ENCODE measurements around the gene PJA2.

PJA2 gene

DNA sequence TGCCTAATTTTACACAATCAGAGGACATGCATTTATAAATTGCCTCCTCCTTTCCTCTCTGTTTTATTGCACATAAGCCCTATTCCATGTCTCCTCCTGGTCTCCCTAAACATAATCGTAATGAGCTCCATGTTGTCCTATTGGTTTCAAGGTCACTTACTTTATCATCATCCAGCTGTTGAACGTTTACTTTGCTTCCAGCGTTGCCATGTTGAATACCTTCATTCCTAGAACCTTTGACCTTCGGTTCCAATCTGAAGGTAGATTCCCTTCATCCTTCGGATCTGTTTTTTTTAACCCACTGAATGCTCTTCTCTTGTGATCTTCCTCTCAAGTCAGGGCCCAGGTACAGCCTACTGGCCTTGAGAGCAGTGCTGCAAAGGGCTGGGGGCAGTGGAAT, 84.3 kb downstream of the PJA2 start:
- TF ChIP-seq, protein P1, sequence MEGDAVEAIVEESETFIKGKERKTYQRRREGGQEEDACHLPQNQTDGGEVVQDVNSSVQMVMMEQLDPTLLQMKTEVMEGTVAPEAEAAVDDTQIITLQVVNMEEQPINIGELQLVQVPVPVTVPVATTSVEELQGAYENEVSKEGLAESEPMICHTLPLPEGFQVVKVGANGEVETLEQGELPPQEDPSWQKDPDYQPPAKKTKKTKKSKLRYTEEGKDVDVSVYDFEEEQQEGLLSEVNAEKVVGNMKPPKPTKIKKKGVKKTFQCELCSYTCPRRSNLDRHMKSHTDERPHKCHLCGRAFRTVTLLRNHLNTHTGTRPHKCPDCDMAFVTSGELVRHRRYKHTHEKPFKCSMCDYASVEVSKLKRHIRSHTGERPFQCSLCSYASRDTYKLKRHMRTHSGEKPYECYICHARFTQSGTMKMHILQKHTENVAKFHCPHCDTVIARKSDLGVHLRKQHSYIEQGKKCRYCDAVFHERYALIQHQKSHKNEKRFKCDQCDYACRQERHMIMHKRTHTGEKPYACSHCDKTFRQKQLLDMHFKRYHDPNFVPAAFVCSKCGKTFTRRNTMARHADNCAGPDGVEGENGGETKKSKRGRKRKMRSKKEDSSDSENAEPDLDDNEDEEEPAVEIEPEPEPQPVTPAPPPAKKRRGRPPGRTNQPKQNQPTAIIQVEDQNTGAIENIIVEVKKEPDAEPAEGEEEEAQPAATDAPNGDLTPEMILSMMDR (IDR thresholded peaks at IDR 0.05) = no peak

DNA sequence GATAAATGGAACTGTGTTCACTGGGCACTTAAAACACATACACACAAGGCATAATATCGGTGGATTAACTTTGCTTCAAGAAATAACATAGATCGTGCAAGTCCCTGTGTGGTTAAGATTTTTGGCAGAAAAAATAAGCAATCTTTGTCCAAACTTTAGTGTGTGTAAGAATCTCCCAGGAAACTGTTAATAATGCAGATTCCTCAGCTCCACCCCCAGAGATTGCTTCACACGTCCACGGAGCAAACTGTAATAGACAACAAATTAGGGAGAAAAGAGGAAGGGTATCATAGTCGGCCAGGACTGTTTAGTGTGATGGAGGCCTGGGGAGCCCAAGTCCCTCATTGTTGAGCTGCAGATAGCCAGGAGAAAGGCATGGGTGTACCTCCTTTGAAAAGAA, 84.8 kb downstream of the PJA2 start:
- TF ChIP-seq, protein P1 (IDR thresholded peaks at IDR 0.05) = no peak

DNA sequence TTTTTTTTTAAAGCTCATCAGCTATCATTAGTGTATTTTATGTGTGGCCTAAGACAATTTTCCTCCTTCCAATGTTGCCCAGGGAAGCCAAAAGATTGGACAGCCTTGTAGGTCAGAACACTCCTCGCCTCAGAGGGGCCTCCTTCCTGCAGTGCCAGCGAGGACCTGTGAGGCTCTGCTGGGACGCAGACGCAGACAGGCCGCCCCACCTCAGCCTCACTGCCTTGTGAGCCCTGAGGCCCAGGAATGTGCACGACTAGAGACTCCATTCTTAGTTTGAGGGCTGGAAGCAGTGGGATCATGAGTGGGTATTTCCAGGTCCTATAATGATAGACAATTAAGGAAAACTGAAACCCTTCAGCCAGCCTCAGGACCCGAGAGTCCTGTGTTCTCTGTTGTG, 85.4 kb downstream of the PJA2 start:
- TF ChIP-seq, protein P1 (IDR thresholded peaks at IDR 0.05) = no peak

DNA sequence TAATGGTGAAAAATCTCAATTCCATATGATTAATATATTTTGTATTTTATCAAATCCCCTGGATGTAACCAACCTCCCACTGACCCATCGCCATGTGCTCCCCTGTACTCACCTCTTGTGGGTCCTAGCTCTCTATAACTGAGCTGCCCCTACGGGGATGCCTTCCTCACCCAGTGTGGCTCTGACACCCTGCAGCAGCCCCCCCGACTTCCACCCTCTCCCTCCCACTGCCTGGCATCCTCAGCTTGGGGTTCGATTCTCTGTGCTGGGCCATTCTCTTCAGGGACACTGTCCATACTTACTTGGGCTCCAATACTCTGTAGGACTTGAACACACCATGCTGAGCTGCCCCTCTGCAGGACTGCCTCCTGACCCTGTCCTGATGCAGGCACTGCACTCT, 87.1 kb downstream of the PJA2 start:
- TF ChIP-seq, protein P1 (IDR thresholded peaks at IDR 0.05) = no peak

DNA sequence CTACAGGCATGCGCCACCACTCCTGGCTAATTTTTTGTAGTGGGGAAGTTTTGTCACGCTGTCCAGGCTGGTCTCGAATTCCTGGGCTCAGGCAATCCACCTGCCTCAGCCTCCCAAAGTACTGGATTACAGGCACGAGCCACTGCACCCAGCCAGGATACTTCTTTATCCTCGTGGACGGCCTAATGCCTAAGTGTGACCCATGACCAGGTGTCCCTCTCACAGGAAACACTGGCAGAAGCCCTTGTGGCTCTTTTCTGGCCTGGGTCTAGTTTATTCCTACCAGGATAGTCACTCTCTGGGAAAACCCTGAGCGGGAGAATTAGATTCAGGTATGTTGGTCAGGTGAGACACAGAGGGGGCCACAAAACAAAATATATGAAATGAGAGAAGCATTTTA, 90.4 kb downstream of the PJA2 start:
- TF ChIP-seq, protein P1 (IDR thresholded peaks at IDR 0.05) = no peak

DNA sequence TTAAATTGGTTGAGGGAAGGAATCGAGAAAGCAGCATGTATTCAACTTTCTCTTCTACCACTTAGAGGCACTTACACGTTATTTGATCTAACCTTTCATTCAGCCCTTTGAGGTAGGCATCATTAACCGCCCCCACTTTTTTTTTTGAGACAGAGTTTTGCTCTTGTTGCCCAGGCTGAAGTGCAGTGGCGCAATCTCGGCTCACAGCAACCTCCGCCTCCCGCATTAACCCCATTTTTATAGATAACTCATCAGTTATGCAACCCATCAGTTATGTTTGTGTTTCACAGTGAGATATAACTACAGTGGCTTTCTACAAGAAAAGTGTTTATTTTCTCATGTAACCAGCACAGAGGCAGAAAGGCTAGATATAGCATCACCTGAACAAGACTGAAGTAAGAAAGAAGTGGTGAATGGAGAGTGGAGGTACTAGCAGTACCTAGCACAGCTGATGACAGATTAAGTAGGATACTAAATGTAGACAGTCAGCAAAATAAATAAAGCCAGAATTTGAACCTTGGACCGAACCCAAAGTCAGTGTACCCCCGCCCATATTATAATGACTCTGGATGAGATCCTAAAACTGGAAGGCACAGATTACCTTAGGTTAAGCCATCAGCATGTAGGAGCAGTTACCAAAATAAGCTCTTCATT, 91.2 kb downstream of the PJA2 start:
- TF ChIP-seq, protein P1 (IDR thresholded peaks at IDR 0.05) = no peak

DNA sequence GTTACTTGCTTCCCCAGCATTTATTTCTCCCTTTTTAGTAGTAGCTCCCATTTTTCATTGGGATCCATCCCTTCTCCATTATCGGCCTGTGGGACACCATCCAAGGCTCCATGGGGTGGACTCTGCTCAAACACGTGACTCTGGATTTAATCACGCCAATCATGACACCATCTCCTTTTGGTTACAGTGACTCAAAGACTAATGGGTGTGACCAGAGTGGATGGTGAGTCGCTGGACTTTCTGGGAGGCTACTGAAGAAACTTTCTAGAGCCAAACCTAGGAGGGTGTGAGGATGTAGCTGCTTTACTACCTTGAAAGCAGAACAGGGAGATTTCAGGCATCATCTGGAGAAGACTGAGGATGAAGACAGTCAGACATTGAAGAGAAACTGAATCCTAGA, 93.1 kb downstream of the PJA2 start:
- TF ChIP-seq, protein P1 (IDR thresholded peaks at IDR 0.05) = no peak

DNA sequence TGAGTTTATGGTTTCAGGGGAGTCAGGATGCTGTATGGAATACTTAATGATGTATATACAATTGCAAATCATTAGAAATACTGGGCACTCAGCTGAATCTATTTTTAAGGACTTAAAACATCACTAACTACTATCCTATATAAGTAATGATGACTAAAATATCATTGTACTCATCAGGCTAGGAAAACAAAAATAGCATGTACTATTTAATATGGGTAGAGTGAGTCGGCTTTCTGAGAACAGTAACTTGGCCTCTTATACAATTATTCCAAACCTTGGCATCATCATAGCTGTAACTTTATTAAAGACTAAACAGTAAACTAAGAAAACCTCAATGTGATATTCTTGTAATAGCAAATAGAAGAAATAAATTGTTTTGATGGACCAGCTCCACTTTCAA, 94.5 kb downstream of the PJA2 start:
- TF ChIP-seq, protein P1 (IDR thresholded peaks at IDR 0.05) = no peak

Data from LNCAP (cell line).